ENCODE measurements around the gene ZSCAN21. TPM values are rescaled to one million over a fixed set of nuclear protein-coding genes. Genes with fewer than 3 reads are reported as not detected.

Gene ZSCAN21
- total RNA-seq, 4 donors from 2014 or later = 6.7 to 15.6 (median 12.1) TPM

- no peak for TF ChIP-seq CTCF (IDR thresholded peaks at IDR 0.05; ENCODE audit: low read depth)
Measured at GRCh38 chr7:100088621-100089457, 39.3 kb downstream of the ZSCAN21 start, which contains the start of gene COPS6. Gene COPS6 (plus strand): TSS chr7:100088969. CDS start chr7:100088991, 22 bp downstream.

GRCh38 chr7:100089458-100090196, 40.1 kb downstream of the ZSCAN21 start:
- no peak for TF ChIP-seq CTCF (IDR thresholded peaks at IDR 0.05; ENCODE audit: low read depth)

DNA sequence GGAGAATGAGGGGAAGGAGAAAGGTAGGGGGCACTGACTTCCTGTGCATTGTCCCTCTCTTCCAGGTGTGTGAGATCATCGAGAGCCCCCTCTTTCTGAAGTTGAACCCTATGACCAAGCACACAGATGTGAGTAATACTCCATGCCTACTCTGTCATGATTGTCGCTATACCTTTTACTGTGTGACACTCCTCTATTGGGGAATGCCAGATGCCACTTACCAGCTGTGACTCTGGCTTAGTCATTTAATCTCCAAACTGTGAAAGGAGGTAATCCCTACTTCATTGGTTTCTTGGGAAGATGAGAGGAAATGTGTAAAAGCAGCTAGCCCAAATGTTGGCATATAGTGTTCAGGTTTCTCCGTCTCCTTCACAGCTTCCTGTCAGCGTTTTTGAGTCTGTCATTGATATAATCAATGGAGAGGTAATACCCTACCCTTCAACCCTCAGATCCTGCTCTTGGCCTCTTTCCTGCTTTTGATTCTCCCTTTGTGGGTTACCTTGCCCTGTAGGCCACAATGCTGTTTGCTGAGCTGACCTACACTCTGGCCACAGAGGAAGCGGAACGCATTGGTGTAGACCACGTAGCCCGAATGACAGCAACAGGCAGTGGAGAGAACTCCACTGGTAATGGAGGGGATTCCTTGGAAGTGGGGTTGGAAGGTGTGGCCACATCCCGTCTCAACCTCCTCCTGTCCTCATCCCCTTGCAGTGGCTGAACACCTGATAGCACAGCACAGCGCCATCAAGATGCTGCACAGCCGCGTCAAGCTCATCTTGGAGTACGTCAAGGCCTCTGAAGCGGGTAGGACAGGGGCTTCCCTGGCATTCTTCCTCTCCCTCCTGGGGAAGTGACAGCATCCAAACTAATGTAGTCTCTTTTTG, 41.2 kb downstream of the ZSCAN21 start:
- no peak for TF ChIP-seq CTCF (IDR thresholded peaks at IDR 0.05; ENCODE audit: low read depth)

DNA sequence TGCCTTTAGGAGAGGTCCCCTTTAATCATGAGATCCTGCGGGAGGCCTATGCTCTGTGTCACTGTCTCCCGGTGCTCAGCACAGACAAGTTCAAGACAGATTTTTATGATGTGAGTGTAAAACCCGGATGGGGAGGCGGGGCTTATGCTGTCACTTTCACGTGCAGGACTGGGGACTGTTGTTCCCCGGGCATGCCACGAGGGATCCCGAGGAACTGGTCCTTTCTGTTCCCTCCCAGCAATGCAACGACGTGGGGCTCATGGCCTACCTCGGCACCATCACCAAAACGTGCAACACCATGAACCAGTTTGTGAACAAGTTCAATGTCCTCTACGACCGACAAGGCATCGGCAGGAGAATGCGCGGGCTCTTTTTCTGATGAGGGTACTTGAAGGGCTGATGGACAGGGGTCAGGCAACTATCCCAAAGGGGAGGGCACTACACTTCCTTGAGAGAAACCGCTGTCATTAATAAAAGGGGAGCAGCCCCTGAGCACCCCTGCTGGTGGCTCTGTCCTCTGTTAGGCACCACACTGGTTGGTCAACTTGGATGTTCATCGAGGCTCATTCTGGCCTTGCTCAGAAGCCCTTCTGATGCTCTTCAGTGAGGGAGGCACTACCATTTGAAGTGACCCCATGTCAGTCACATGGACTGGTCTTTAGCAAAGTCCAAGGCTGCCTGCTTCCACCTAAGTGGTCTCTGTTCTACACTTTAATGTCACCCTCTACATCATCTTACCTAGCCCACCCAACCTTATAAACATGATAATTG, 42.0 kb downstream of the ZSCAN21 start:
- TF ChIP-seq CTCF (IDR thresholded peaks at IDR 0.05; ENCODE audit: low read depth) = no peak

DNA sequence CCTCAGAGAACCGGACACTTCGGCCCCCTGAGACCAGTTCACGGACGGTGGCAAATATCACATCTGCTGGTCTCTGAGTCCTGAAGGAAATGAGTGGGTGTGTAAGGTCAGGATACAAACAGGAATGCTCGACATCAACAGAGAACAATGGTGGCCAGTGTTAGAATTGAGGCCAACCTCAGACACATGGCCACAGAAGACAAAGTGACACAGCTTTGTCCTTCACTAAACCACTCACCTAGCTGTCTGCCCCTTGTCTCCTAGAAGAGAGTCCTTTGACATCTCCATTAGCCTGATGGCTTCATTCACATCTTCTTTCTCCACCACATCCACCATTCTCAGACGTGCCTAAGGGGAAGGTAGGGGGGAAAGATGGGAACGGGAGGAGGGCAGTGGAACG, 43.5 kb downstream of the ZSCAN21 start:
- TF ChIP-seq CTCF (IDR thresholded peaks at IDR 0.05; ENCODE audit: low read depth) = no peak

DNA sequence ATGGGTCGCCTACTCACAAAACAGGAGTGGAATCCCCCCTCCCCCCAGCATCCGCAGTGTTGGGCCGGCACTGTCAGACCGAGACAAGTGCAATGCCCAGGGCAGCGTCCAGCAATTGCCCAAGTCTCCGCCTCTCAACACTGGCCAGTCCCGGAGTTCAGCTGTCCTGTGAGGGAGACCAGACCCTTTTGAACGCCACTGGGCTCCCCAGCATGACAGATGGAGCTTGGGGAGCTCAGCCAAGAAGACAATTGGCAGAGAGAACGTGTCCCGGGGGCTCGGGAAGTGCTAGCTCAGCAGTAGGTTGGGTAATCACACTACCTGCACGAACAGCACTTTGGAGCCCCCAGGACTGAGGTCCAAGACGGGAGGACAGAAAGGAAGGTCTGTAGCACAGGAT, 43.9 kb downstream of the ZSCAN21 start:
- TF ChIP-seq CTCF (IDR thresholded peaks at IDR 0.05; ENCODE audit: low read depth) = no peak
